ENCODE measurements around the gene SPTBN4. TPM values are rescaled to one million over a fixed set of nuclear protein-coding genes. Genes with fewer than 3 reads are reported as not detected.

The SPTBN4 gene
- total and polyA plus RNA-seq, 10 of the 15 experiments (the other 5 are each of a cell fraction or from before 2014, with no cell fraction given), result 0.04 to 1.1 (median 0.34) TPM; not detected in 1

DNA sequence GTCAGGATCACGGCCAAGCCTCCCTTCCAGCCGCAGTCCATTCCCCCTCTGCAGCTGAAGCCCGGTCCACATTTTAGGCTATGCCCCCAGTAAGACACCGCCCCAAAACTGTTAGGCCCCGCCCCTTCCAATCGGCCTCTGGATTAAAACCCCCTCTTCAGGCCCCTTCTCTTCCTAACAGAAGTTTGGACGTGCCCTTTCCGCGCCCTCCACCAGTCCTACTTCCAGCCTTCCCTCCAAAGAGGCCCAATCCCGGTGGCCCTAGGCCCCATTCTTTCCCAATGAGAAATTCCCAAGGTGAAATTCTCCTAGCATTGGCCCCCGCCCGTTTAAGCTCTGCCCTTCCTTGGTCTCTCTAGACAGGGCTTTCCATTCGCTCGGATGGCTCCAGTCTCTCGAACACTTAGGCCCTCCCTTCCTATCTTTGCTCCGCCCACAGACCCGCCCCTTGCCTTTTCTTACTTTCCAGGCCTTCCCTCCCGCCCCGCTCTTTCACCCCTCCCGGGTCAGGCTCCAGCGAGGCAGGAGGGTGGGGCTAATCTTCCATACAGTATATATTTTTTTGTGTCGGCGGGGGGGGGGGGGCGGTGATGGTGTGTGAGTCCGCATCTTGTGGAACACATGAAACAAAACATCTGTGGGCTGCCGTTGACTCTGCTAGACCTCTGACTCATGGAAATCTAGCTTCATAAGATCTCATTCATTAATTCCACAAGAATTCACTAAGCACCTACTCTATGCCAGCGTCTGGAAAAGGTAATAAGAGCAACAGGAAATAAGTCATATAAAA is 148.0 kb downstream of the SPTBN4 start (continued):
- TF ChIP-seq, protein P1, sequence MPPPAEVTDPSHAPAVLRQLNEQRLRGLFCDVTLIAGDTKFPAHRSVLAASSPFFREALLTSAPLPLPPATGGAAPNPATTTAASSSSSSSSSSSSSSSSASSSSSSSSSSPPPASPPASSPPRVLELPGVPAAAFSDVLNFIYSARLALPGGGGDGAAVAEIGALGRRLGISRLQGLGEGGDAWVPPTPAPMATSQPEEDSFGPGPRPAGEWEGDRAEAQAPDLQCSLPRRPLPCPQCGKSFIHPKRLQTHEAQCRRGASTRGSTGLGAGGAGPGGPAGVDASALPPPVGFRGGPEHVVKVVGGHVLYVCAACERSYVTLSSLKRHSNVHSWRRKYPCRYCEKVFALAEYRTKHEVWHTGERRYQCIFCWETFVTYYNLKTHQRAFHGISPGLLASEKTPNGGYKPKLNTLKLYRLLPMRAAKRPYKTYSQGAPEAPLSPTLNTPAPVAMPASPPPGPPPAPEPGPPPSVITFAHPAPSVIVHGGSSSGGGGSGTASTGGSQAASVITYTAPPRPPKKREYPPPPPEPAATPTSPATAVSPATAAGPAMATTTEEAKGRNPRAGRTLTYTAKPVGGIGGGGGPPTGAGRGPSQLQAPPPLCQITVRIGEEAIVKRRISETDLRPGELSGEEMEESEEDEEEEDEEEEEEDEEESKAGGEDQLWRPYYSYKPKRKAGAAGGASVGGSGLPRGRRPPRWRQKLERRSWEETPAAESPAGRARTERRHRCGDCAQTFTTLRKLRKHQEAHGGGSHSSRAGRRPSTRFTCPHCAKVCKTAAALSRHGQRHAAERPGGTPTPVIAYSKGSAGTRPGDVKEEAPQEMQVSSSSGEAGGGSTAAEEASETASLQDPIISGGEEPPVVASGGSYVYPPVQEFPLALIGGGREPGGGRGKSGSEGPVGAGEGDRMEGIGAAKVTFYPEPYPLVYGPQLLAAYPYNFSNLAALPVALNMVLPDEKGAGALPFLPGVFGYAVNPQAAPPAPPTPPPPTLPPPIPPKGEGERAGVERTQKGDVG (CRISPR knock-in tag; IDR thresholded peaks at IDR 0.05), result no peak
- TF ChIP-seq, protein P2, sequence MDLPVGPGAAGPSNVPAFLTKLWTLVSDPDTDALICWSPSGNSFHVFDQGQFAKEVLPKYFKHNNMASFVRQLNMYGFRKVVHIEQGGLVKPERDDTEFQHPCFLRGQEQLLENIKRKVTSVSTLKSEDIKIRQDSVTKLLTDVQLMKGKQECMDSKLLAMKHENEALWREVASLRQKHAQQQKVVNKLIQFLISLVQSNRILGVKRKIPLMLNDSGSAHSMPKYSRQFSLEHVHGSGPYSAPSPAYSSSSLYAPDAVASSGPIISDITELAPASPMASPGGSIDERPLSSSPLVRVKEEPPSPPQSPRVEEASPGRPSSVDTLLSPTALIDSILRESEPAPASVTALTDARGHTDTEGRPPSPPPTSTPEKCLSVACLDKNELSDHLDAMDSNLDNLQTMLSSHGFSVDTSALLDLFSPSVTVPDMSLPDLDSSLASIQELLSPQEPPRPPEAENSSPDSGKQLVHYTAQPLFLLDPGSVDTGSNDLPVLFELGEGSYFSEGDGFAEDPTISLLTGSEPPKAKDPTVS (IDR thresholded peaks at IDR 0.05; ENCODE audit: low read depth, low read length), result no peak
- no peak for TF ChIP-seq FOXM1 (IDR thresholded peaks at IDR 0.05; ENCODE audit: low read depth, low read length)
- TF ChIP-seq YY1 (IDR thresholded peaks at IDR 0.05; ENCODE audit: low read depth, low read length), result peak; percentile 45; the same call in 1 of the 2 replicates
- TF ChIP-seq CREM (IDR thresholded peaks at IDR 0.05; ENCODE audit: low read depth), result no peak
- peak; percentile 93 for TF ChIP-seq SP1 (IDR thresholded peaks at IDR 0.05; ENCODE audit: low read depth, low read length)
- TF ChIP-seq GABPA (IDR thresholded peaks at IDR 0.05; ENCODE audit: low read depth), result no peak
- no peak; the same call in 1 of the 2 replicates for TF ChIP-seq NR2C1 (IDR thresholded peaks at IDR 0.05)
- TF ChIP-seq LARP7 (IDR thresholded peaks at IDR 0.05), result no peak
- no peak for TF ChIP-seq MEF2A (IDR thresholded peaks at IDR 0.05; ENCODE audit: insufficient read depth, low read depth, low read length)
- no peak for TF ChIP-seq ZNF274 (IDR thresholded peaks at IDR 0.05; ENCODE audit: insufficient read depth, insufficient read length)
- no peak for TF ChIP-seq MXI1 (IDR thresholded peaks at IDR 0.05; ENCODE audit: low read depth, low read length)
- peak; percentile 78 for TF ChIP-seq MEF2B (IDR thresholded peaks at IDR 0.05; ENCODE audit: partially characterized antibody, poor library complexity, severe bottlenecking)
- TF ChIP-seq SIN3A (IDR thresholded peaks at IDR 0.05; ENCODE audit: low read depth, low read length), result 0 out of 2 replicates have a peak, but pooled peaks have one; percentile 51
- TF ChIP-seq PAX5 (IDR thresholded peaks at IDR 0.05; ENCODE audit: borderline replicate concordance, low read depth, low read length), result no peak
